GM21723 (cell line): ENCODE data around the gene FRMD1.

Source experiments
- ATAC-seq: cut with Tn5 transposase; IDR thresholded peaks from one replicate; pipeline ENCODE4 v1.9.1; 2021; ENCODE audit warnings: mild to moderate bottlenecking, moderate library complexity; ENCODE audit not compliant: unreplicated experiment

FRMD1 gene

DNA sequence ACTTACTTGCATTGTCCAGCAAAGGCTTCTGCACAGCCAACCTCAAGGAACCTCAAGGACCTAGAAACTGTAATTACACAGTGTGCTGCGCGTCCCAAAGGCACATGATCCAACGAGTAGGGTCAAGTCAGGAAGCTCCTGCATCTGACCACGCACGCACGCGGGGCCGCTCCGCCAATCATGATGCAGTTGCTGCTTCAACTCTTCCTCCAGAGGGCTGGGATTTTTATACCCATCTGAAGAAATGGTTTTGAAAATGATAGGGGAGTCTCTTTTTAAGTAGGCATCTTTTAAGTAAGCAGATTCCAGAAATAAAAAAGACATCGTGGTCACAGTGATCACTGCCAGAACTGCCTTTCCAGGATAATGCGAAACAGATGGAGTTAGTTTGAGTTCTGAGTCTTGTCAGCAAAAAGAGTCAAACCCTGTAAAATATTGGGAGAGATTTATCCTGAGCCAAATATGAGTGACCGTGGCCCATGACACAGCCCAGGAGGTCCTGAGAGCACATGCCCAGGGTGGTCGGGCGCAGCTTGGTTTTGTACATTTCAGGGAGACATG lies 47.5 kb downstream of the FRMD1 start:
- ATAC-seq, result no peak

GRCh38 chr6:168030908-168031307 lies 48.1 kb downstream of the FRMD1 start:
- no peak for ATAC-seq

DNA sequence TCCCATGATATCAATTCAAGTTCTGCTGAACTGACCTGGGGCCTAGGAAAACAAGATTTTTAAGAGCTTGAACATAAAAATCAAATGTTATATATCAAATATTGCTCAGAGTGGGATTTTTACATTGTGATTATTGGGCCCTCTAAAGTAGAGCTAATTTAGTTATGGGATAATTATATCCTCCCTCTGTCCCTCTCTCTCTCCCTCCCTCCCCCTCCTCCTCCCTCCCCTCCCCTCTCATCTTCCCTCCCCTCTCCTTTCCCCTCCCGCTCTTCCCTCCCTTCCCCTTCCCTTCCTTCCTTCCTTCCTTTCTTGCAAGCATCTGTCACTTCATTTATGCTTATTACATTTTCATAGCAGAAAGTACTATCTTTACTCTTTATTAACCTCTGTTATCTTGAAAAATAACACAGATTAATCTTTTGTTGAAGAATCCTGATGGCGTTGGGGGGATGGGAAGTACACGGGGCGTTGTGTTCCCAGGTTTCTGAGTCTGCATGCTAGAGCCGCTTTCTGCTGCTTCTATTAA lies 48.7 kb downstream of the FRMD1 start:
- ATAC-seq, result no peak

DNA sequence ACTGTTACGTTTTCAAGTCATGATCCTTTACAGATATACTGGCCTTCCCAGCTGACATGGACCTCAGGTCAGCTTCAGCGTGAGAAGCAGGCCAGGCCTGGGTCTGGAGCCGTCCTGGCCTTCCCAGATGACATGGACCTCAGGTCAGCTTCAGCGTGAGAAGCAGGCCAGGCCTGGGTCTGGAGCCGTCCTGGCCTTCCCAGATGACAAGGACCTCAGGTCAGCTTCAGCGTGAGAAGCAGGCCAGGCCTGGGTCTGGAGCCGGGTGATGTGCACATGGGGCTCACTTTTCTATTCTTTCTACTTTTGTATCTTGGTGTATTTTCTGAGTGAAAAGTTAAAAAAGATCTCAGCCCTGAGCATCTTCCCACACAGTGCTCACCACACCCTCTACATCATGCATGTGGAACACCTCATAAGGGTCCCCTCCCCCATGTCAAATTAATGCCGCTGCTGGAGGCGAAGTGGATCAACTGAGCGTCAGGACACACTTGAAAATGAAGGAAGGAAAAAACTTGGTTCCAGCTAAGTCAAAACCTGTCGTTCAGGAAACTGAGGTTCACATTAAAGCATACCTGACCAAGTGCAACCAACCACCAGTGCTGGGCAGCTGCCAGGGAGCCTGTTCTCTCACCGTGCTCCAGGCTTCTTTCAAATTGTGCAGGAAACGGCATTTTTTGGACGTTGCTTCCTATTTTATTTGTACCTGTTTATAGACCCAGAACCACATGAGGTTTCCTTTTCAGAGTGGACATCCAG lies 49.4 kb downstream of the FRMD1 start:
- no peak for ATAC-seq

GRCh38 chr6:168028181-168028580 lies 50.8 kb downstream of the FRMD1 start:
- no peak for ATAC-seq

- ATAC-seq, result no peak
Observed at GRCh38 chr6:168027521-168027920, 51.5 kb downstream of the FRMD1 start.

- ATAC-seq, result no peak
Observed at GRCh38 chr6:168026925-168027324, 52.1 kb downstream of the FRMD1 start.

- no peak for ATAC-seq
Observed at GRCh38 chr6:168025831-168026710, 52.9 kb downstream of the FRMD1 start.

GRCh38 chr6:168024951-168025510 lies 54.0 kb downstream of the FRMD1 start:
- ATAC-seq, result no peak

DNA sequence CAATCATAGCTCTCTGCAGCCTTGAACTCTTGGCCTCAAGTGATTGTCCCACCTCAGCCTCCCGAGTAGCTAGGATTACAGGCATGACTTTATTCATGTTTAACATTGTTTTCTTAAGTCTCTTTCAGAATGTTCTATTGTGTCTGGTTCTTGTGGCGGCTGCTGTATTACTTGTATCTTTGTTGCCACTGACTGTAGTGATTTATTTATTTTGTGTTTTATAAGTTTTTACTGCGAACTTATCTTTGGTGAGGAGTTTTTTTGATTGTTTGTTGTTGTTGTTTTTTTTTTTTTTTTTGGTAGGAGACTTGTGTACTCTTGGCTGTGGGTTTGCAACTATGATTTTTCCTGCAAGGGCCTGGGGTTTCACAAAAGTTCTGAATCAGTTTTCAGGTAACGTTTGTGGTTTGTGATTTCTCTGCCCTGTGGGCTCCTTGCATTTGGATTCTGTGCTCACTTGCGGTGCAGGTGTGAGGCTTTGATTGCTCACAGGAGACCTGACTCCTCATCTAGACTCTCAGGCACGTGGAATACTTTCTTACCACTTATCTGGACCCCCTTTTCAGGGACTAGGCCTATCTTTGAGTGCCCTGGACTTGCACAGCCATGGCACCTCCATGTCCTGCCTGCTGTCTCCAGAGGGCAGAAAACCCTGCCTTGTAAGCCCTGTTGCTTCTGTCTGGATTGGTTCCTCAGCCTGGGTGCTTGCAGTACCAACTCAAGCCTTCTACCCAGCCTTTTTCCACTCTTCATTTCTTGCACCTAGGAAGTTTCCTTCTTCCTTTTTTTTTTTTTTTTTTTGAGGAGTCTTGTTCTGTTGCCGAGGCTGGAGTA lies 56.3 kb downstream of the FRMD1 start:
- no peak for ATAC-seq

- no peak for ATAC-seq
Observed at GRCh38 chr6:168021581-168021980, 57.4 kb downstream of the FRMD1 start.

DNA sequence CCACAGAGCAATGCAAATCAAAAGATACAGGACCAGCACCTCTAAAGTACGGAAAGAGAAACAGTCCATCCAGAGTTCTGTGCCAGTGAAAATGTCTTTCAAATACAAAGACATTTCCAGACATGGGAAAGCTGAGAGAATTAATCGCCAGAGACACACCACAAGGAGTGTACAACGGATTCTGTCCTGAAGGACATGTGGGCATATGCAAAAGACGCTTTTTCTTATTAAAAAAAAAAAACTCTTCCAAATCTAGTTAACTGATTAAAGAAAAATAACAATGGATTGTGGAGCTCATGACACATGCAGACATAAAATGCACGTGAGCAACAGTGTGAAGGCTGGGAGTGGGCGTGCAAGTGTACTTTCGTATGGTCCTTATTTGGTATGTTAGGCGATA lies 58.8 kb downstream of the FRMD1 start:
- no peak for ATAC-seq

- ATAC-seq, result no peak
Observed at GRCh38 chr6:168018664-168019063, 60.3 kb downstream of the FRMD1 start.

DNA sequence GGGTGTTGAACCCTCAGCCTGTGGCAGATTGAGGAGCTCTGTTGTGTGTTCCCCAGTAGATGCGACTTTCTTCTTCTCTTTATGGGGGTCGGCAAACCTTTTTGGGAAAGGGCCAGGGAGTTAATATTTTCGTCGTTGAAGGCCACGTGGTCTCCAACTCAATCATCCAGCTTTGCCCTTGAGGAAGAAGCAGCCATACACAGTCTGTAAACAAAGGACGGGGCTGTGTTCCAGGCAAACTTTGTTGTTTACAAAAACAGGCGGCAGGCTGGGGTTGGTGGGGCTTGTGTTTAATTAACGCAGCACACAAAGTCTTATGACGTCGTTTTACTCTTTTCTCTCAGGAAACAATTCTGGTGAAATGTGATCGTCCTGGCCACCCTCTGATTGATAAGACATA lies 61.4 kb downstream of the FRMD1 start:
- no peak for ATAC-seq

- no peak for ATAC-seq
Observed at GRCh38 chr6:168016721-168017525, 62.1 kb downstream of the FRMD1 start.

GRCh38 chr6:168016176-168016620 lies 62.8 kb downstream of the FRMD1 start:
- no peak for ATAC-seq

DNA sequence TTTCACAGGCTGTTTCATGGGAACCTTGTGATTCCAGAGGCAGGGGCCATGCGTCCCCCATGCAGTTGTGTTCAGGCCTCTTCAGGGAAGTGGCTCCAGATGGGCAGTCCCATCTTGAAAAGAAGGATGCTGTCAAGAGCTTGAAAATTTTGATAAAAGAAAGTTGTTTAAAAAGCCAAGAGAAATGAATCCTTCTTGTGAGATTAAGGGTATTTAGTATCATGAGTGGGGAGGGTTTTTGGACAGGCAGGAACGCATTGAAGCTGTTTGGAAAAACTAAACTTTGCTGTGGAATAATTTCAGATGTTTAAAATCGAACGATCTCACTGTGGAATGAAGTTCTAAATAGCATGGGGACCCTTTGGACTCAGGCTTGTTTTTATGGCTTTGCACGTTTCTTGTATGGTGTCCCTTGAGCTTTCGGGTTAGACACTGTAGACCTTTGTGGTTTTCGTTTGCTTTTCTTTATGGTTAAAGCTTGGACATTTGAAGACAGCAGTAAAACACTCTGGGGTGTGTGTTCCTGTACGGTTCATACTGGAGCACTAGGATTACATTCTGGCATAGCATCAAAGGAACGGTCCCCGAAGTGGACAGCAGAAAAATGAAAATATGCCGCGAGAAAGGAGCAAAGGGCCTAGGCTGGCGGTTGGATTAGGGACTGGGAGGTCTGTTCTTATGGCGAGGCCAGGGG lies 63.4 kb downstream of the FRMD1 start:
- ATAC-seq, result no peak

DNA sequence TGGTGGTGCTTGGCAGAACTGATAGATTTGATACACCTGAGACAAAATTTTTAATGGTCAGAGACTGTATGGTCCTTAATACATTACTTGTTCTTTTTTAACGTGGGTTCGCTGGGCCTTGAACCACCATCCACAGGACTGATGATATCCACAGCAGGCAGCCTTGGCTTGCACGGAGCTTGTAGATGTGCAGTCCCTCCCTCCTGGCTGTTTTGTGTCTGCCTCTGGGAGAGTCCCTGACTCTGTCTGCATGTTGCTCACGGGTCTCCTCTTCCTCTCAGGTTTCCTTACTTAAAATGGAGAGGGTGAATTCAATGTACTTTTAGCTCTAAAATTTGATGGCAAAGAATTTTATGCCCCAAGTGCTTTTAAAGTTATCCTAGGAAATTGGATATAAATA lies 64.0 kb downstream of the FRMD1 start:
- no peak for ATAC-seq

DNA sequence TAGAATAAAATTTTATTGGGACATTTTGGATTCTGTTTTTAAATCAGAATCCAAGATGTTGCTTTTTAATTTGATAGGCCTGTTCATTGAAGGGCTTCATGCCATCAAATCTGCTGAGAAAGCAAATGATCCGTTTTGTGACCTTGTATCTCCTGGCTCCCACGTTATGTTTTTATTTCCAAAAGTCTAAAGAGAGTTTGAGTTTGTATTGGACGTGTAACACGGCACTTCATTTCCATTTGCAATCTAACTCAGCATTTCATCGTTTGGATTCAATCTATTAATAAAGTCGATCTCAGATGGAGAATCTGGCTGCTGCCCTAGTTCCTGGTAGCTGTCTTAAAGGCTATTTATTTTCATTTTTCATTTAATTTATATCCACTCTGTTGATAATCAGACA lies 64.6 kb downstream of the FRMD1 start:
- ATAC-seq, result no peak
